Activated CD4-positive, alpha-beta T cell treated with anti-CD3 and anti-CD28 coated beads for 48 hours (primary cell): ENCODE data around the gene DAAM2.

Experiments
- DNase-seq: peaks from one replicate; pipeline ENCODE4 v3.0.0-alpha.2; 2020

DAAM2 gene

GRCh38 chr6:39820553-39820952 is 28.4 kb downstream of the DAAM2 start:
- no peak for DNase-seq

DNA sequence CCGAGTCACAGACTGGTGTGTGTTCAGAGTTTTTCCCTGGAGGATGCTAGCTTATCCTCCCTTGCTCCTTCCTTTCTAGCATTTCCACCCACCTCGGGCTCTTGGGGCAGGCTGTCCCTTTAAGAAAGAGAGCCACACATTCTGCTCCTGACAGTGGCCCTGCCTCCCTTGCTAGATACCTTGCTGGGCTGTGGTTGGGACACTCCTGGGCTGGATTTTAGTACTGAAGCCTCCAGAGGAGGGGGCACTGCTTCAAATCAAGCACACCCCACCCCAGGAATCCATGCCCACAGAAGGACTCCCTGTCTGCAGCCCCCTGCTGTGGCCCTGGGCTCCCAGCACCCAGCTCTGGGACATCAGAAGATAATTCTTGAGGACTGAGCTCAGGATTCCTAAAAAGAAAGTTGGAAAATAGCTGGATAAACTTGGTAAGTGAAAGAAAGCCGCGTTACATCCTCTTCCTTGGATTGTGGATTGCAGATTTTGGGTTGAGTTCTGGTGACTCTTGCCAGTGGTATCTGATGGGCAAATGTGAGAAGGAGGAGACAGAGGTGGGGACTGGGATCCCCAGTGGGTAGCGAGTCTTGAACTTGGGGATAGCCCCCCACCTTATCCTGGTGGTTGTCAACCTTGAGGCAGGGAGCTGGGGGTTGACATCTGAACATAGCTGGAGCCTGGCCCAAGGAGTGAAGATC is 29.0 kb downstream of the DAAM2 start:
- no peak for DNase-seq

DNA sequence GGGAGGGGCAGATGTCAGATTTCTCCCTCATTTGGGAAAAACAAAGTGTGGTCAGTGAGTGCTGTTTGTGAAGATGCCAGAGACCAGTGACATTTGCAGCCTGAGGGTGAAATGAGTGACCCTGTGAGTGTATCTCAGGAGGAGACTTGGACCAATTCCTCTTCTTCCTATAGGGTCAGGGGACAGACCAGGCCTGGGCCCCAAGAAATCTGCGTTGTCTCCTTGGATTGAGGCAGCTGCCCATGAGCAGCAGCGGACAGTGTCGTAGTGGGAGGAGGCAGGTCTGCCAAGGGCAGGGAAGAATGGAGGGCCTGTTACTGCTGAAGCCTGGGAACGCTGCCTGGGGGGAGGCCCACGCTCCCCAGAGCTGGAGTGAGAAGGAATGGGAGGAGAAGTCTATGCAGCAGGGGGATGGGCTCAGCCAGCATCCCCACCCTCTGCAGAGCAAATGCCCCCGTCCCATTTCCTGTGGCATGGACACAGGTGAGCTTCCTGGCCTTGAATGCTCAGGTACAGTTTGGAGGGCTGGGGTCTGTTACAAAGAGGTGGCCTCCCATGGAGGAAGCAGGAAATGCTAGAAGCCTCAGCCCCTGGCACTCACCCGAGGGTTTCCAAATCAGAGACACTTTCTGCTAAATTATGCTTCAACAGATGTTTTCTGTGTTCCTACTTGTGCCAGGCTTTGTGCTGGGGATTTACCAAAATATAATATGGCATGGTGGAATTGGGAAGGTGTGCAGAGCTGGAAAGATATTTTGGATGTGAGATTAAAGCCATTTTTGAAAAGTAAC is 29.8 kb downstream of the DAAM2 start:
- no peak for DNase-seq

DNA sequence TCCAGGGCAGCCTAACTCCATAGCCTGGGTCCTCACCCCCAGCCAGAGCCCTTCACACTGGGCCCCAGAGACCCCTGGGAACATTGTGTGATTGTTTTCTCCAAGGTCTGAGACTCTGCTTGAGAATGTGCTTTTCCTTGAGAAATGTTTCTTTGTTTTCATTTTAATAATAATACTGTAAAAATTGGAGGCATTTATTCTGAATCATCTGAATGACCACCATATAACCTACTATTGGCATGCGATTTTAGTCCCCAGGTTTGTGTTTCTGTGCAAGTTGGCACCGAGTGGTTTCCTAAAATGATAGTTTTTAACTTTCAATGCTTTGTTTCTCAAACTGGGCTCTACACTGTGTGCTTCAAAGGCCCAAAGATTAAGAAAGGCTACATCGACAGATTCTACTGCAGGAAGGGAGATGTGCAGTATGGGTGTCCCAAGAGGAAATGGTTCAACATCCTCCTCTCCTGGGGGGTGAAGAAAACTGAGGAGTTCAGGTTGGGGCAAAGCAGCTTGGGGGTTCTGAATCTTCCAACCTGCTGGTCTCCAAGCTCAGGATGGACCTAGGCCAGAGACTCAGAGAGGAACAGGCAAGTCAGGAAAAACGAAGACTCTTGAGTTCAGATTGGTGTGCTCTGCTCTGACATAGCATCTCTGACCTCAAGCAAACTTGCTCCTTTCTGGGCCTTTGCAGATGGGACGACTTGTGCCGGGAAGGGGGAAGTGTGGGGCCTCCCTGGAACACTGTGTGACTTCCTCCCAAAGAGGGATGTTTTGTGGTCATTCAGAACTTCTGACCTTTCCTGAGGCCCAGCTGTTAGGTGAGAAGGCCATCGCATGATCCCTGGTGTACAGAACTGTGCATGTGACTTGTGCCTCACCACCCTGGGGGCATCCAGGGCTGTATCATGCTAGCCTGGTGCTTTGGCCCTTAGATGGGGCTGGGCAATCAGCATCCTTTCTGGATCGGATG is 31.0 kb downstream of the DAAM2 start:
- no peak for DNase-seq

GRCh38 chr6:39824030-39824926 is 32.1 kb downstream of the DAAM2 start:
- no peak for DNase-seq

- no peak for DNase-seq
Measured at GRCh38 chr6:39829331-39829730, 37.2 kb downstream of the DAAM2 start.

DNA sequence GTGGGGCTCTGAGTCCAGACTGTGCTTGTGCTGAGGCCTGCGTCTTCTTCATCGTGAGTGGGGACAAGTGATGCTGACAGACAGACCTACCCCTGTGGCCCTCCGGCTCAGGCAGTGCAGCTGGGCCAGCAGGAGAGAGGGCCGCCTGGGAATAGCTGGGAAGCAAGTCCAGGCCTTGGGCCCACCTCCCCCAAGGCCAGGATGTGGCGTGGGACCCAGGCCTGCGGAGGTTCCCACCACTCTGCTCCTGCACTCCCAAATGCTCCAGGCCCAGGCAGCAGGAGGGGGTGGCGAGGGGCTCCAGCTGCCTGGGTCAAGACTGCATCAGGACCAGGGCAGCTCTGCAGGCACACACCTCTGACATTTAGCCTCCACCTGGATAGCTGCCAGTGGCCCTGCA is 38.3 kb downstream of the DAAM2 start:
- DNase-seq: no peak

DNA sequence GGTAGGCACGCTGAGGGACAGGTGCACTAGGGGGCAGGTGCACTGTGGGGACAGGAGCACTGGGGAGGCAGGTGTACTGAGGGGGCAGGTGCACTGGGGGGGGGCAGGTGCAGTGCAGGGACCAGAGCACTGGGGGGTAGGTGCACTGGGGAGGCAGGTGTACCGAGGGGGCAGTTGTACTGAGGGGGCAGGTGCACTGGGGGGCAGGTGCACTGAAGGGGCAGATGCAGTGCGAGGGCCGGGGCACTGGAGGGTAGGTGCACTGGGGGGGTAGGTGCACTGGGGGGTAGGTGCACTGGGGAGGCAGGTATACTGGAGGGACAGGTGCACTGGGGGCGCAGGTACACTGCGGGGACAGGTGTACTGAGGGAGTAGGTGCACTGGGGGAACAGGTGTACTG is 39.5 kb downstream of the DAAM2 start:
- DNase-seq: no peak

DNA sequence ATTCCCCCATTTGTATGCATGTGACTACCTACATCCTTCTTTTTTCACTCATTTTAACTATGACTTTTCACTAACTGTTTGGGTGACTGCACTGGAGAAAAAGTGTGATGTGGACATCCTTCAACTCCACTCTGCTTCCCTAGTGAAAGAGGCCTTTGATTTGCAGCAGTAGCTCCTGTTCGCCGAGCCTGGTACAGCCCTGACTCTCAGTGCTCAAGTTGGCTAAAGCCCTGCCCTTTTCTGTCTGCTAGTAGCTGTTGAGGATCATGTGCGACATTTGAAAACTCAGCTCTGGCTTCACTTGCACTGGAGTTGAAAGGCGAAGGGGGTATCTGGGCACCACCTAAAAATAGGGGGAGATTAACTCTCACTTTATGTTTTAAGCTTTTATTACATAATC is 42.1 kb downstream of the DAAM2 start:
- DNase-seq: no peak

DNA sequence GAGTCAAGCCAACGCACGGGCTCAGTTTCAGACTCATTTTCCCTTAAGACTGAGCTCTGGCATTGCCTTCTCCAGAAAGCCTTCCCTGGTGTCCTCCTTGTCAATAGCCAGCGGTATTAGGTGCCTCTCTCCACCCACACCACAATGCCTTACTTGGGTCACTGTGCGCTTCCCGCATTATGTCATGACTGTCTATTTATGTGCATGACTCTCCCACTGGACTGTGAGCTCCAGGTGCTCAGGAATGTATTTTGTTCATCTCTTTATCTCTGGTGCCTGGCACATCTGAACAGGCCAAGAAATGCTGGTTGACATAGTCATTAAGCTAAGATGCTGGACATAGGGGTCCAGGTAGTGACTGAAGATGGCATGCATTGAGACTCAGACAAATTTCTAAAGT is 42.7 kb downstream of the DAAM2 start:
- no peak for DNase-seq

GRCh38 chr6:39835821-39836295 is 43.7 kb downstream of the DAAM2 start:
- DNase-seq: no peak

GRCh38 chr6:39836606-39837005 is 44.4 kb downstream of the DAAM2 start:
- no peak for DNase-seq

DNA sequence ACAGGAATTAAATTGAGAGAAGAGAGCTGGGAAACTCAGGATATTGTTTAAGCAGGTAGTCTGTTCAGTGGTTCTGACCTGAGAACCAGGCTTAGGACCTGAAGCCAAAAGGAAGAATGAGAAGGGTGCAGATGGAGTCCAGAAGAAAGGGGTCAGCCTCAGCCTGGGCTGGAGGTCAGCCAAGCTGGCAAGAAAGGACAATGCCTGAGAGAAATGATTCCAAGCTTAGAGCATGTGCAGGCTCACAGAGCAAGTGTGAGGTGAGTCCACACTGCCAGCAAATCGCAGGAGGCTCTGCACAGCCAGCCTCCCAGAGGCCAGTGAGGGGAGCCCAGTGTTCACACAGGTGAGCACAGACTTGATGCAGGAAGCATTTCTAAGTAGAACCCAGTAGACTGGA is 47.3 kb downstream of the DAAM2 start:
- no peak for DNase-seq

GRCh38 chr6:39840781-39841180 is 48.6 kb downstream of the DAAM2 start:
- no peak for DNase-seq

DNA sequence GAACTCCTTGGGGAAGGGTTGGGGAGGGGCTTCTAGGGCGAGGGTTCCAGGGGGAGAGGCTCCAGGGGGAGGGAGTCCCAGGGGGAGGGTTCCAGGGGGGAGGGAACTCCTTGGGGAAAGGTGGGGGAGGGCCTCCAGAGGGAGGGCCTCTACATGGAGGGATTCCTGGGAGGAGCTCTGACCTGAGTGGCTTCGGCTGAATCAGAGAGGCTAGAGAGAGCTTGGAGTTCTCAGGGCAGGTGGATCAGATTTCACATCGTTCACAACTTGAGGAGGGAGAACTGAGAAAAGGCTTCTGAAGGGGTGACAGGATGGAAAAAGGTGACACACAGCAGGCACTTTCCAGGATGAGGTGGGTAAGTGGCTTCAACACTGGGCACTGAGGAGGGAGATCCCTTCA is 49.1 kb downstream of the DAAM2 start:
- no peak for DNase-seq

DNA sequence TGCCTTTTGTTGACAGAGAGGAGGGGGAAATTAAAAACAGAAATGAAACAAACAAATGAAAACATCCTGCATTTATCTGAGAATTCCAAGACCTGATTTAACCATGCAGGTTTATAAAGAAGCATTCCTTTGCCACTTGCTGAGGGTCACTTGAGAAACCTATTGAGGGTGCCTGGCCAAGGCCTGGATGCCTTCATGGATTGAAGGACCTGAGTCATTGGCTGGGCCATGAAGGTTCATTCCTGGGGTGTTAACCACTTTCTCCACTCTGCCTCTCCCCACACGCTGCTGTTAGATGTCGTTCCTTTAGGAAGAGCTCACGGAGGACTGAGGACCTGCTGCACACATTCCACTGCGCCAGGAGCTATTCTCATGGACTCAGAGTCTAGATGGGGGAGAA is 49.7 kb downstream of the DAAM2 start:
- DNase-seq: no peak

GRCh38 chr6:39843305-39844020 is 51.3 kb downstream of the DAAM2 start:
- no peak for DNase-seq

- DNase-seq: no peak
Measured at GRCh38 chr6:39844866-39845265, 52.7 kb downstream of the DAAM2 start.

GRCh38 chr6:39847221-39847620 is 55.0 kb downstream of the DAAM2 start:
- DNase-seq: no peak

GRCh38 chr6:39848171-39848570 is 56.0 kb downstream of the DAAM2 start:
- DNase-seq: no peak

DNA sequence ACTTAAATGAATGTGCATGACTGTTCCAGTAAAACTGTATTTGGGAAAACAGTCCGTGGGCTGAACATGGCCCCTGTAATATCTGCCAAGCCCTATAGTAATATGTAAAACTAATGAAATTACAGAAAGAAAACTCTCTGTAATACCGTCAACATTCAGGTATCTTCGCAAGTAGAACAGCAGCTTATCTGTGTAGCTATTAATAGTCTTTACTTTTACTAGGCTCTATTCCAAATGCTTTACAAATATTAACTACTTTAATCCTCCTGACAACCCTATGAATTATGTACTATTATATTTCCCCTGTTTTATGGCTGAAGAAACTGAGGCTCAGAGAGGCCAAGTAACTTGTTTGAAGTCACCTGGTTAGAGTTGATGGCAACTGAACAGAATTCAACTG is 57.1 kb downstream of the DAAM2 start:
- DNase-seq: no peak

- no peak for DNase-seq
Measured at GRCh38 chr6:39849764-39850163, 57.6 kb downstream of the DAAM2 start.
